Heart right ventricle (tissue), 16 donors: Measurements from ENCODE around the gene SRSF6. TPM values are rescaled to one million over a fixed set of nuclear protein-coding genes. Genes with fewer than 3 reads are reported as not detected.

Experiments used
- ATAC-seq, 8 donors: fragments of 200-7000 bp; cut with Tn5 transposase; one replicate each; pipeline ENCODE4 v1.9.1; 2020; ENCODE audit warnings: mild to moderate bottlenecking in 8 of 8, moderate library complexity in 8 of 8, moderate number of reproducible peaks in 1 of 8
- DNase-seq, 2 donors: peaks; one replicate each; pipeline ENCODE4 v3.0.0-alpha.2; 2020
- H3K27ac ChIP-seq, 10 donors: fragments of 200-600 bp; sonication (generic) in 2 of 10; one replicate each; pipeline versions ENCODE4 v1.5.0 to v1.8.0; 2020 to 2022; ENCODE audit warnings: mild to moderate bottlenecking in 3 of 10
- H3K27me3 ChIP-seq, 7 donors: fragments of 200-600 bp; one replicate each; pipeline ENCODE4 v1.8.0; 2021 to 2022; ENCODE audit warnings: mild to moderate bottlenecking in 2 of 7
- H3K36me3 ChIP-seq, 9 donors: fragments of 200-600 bp; sonication (generic) in 1 of 9; one replicate each; pipeline versions ENCODE4 v1.5.0 to v1.8.0; 2020 to 2022; ENCODE audit warnings: mild to moderate bottlenecking in 2 of 9
- H3K4me1 ChIP-seq, 9 donors: fragments of 200-600 bp; sonication (generic) in 1 of 9; one replicate each; pipeline versions ENCODE4 v1.5.0 to v1.8.0; 2020 to 2022; ENCODE audit warnings: mild to moderate bottlenecking in 4 of 9
- H3K4me3 ChIP-seq, 10 donors: fragments of 200-600 bp; sonication (generic) in 2 of 10; one replicate each; pipeline versions ENCODE4 v1.5.0 to v1.8.0; 2020 to 2022; ENCODE audit warnings: mild to moderate bottlenecking in 7 of 10, moderate library complexity in 2 of 10
- H3K9me3 ChIP-seq, 11 donors: fragments of 200-600 bp in 10 of 11; sonication (generic) in 2 of 11; one replicate each; pipeline versions ENCODE4 v1.5.0 to v1.8.0; 2013 to 2022; ENCODE audit warnings: mild to moderate bottlenecking in 2 of 11, control low read depth in 1 of 11, moderate library complexity in 1 of 11
- CTCF ChIP-seq, 9 donors: fragments of 200-600 bp; sonication (generic) in 2 of 9; IDR thresholded peaks; one replicate each; pipeline versions ENCODE4 v1.5.0 to v1.8.0; 2021 to 2022; ENCODE audit warnings: antibody characterized with exemption in 9 of 9, mild to moderate bottlenecking in 5 of 9, moderate library complexity in 1 of 9
- WGBS, 2 donors: extraction: QIAGEN DNeasy Blood & Tissue Kit; methylation state at CpG; one replicate each; pipeline ENCODE4 v1.1.7; 2013; ENCODE audit warnings: inconsistent platforms in 1 of 2; 5-methylcytosine and 5-hydroxymethylcytosine counted together
- intact Hi-C, 10 donors: fragments of 100-400 bp; cut with DNase I; formaldehyde crosslinking; loops; one replicate each; pipeline versions ENCODE4 v1.11.1 to v1.14.2; 2022
- polyA plus RNA-seq, 2 donors: library from polyadenylated mRNA; stranded (reverse); fragments of 200-250 nt; gene quantifications; one replicate each; pipeline ENCODE4 v1.2.3, GENCODE V29; 2013
- total RNA-seq, 10 donors: library from RNA; stranded (reverse); fragmentation: NEBNext Ultra II Directional in 3 of 10; extraction: Animal tissue kit (Norgen Biotek cat#: 25700) in 3 of 10; gene quantifications; one replicate each; pipeline versions ENCODE4 v1.2.1 to v1.2.4, GENCODE V29; 2021 to 2023
- donor health status: Arrhythmogenic right ventricular cardiomyopathy.
- donor health status: ischemic (EF 13 %, LVEDD 7.1; RV severe dilation, severe dysfunction).
- donor health status: healthy with polysubstance abuse.
- donor health status: DM: no; HTN: yes; CAD: no.
- donor health status: DM: no; HTN: no; CAD: no.
- donor health status: ischemic (EF 25% LVEDD 6.9; RV normal size, moderate dysfunction).
- donor health status: ischemic (EF 25% LVEDD 5.7; RV mildly dilated, moderate dysfunction).
- donor health status: healthy.
- donor health status: DM: yes; HTN: yes; CAD: no.
- donor health status: Ischemic cardiomyopathy.
- donor health status: ischemic (EF 35%, LVEDD 5.7; RV mildly dilated, moderate dysfunction).
- donor health status: nonischemic (EF 11% LVEDD 7.7; RV severe dilation, severe dysfunction).
- donor health status: DM: yes; HTN: yes; CAD: no.
- donor health status: PGD.
- donor health status: ischemic (EF 29% LVEDD 5.4; RV normal size, mild dysfunction).
- donor health status: nonischemic (EF 23%, LVEDD 6.1; RV moderate dilation, normal function).

Gene SRSF6
- total and polyA plus RNA-seq, 12 donors = 27.9 to 86.6 (median 47.8) TPM

GRCh38 chr20:43467589-43467988 is 9.9 kb downstream of the SRSF6 start:
- Histone ChIP-seq H3K27me3 (no peaks in the 10 kb centered on the region), H3K9me3 (no peaks in the 10 kb centered on the region), H3K4me3 (no peak overlapping the region), H3K27ac (no peak overlapping the region), H3K4me1 (peaks cover 0 to 14% (median 9%) of the 10 kb centered on the region in 9 donors), H3K36me3 (peaks cover 0 to 95% (median 35%) of the 10 kb centered on the region in 9 donors)
- 98 to 100% methylated on average over 1 of the region's 1 CpG for WGBS, 2 donors
- no peak for TF ChIP-seq CTCF (IDR thresholded peaks at IDR 0.05)
- DNase-seq (no peak), ATAC-seq (no peak)
- intact Hi-C loops = loop anchor here in 2 of 10 donors (10.0 kb wide), 1 partner anchor 127 kb away; the partner anchor contains the start of gene IFT52 (in 2 of the 2)

GRCh38 chr20:43472671-43473380 is 15.1 kb downstream of the SRSF6 start:
- Histone ChIP-seq H3K27me3 (no peaks in the 10 kb centered on the region), H3K27ac (no peak overlapping the region), H3K9me3 (no peaks in the 10 kb centered on the region), H3K36me3 (peaks cover 0 to 46% (median 4%) of the 10 kb centered on the region in 9 donors), H3K4me1 (peaks cover 0 to 7% (median 0%) of the 10 kb centered on the region in 9 donors), H3K4me3 (no peak overlapping the region)
- intact Hi-C loops = no loop called here
- TF ChIP-seq CTCF (IDR thresholded peaks at IDR 0.05) = no peak
- WGBS, 2 donors = 72 to 73% methylated on average over 11 of the region's 11 CpGs
- peak in 1 of 8 donors; percentile 23 for ATAC-seq
- no peak for DNase-seq

DNA sequence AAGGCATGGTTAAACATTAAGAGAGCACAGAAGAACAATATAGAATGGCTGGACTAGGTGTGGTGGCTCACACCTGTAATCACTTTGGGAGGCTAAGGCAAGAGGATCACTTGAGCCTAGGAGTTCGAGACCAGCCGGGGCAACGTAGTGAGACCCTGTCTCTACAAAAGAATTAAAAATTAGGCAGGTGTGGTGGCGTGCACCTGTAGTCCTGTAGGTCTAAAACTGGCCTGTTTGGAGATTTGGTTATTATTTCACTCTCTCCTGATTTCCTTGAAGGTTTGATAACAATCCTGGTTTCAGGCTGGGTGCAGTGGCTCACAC is 15.6 kb downstream of the SRSF6 start:
- TF ChIP-seq CTCF (IDR thresholded peaks at IDR 0.05) = no peak
- 97 to 98% methylated on average over 4 of the region's 4 CpGs for WGBS, 2 donors
- no peak for DNase-seq
- Histone ChIP-seq H3K9me3 (no peaks in the 10 kb centered on the region), H3K27me3 (no peaks in the 10 kb centered on the region), H3K27ac (no peak overlapping the region), H3K36me3 (peaks cover 0 to 41% (median 4%) of the 10 kb centered on the region in 9 donors), H3K4me3 (no peak overlapping the region), H3K4me1 (peaks cover 0 to 7% (median 0%) of the 10 kb centered on the region in 9 donors)
- intact Hi-C loops = no loop called here
- ATAC-seq = no peak

GRCh38 chr20:43477193-43477592 is 19.5 kb downstream of the SRSF6 start:
- no peak for ATAC-seq
- Histone ChIP-seq H3K9me3 (peaks cover 0 to 8% (median 0%) of the 10 kb centered on the region in 11 donors), H3K27me3 (no peaks in the 10 kb centered on the region), H3K36me3 (peaks cover 0 to 4% (median 0%) of the 10 kb centered on the region in 9 donors), H3K4me3 (no peak overlapping the region), H3K27ac (no peak overlapping the region), H3K4me1 (peaks cover 0 to 7% (median 0%) of the 10 kb centered on the region in 9 donors)
- WGBS, 2 donors = 67 to 70% methylated on average over 3 of the region's 3 CpGs
- TF ChIP-seq CTCF (IDR thresholded peaks at IDR 0.05) = no peak
- no peak for DNase-seq
- intact Hi-C loops = no loop called here
